Suppressor macrophage (primary cell): Measurements from ENCODE around the gene DNAJB9.
"Not testable (repeated sequence)": the region's sequence is repeated elsewhere in the genome, so short reads cannot be mapped to it uniquely, and the experiment has no call there.

Source experiments
- DNase-seq, 4 experiments: peaks; one replicate each; pipeline ENCODE4 v3.0.0-alpha.2; 2020 to 2022
- total RNA-seq, 17 experiments: gene quantifications; one replicate each; lab custom pipeline; 2026; ENCODE audit warnings: mixed read lengths in 6 of 17, inconsistent platforms in 3 of 17; lab: John Stamatoyannopoulos, UW

Gene DNAJB9
- total RNA-seq: 19.5 to 106 (median 47.6) reads per million in 17 experiments

DNA sequence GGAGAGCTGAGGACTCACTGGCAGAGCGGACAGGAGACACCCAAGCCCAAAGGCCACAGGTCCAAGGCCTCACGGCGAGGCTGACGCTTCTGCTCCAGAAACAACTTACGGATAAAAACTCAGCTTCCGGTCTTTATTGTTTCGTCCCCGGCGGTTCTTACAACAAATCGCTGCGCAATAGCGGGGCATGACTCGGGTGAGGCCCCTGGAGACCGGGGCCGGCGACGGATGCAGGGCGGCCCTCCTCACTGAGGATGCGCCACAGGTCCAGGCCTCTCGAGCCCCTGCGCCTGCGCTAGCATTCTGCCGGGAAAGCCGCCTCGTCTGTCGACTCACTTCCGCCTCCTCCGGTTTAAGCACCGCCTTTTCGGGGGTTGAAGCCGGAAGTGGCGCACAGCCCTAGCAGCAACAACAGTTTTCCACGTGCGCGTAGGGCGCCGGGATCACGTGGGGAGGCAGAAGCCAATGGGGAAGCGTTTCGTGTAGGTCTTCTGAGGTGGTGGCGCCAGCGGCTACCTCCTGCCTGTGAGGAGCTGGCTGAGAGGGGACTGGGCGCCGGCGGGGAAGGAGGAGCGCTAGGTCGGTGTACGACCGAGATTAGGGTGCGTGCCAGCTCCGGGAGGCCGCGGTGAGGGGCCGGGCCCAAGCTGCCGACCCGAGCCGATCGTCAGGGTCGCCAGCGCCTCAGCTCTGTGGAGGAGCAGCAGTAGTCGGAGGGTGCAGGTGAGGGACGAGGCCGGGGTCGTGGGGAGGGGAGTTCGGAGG lies at the start of gene DNAJB9, which contains the start of gene THAP5:
DNAJB9 (plus strand) TSS at position 494 of the 765 bp plus-strand sequence. CDS start 1,853 bp downstream, outside the sequence.
THAP5 (minus strand) TSS at position 326 of the 765 bp plus-strand sequence; CDS start at position 189, 137 bp downstream.
- DNase-seq: peak; percentile 99 to 100 (median 99)

DNA sequence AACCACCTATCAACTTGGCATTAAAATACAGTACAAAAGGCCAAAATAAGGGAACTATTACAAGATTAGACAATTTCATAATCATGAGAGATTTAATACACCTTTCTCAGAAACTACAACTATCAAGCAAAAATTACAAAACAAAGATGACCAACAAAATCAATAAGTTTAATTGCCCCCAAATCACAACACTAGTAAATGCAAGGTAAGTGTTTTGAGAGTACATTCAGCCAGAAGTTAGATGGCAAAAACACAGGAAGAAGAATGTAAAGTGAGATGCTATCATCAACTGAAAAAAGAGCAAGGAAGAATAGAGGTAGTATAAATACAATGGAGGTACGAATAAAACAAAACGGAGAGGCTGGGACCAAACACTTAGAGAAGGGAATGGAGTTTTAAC lies 46.9 kb upstream of the DNAJB9 start:
- no peak for DNase-seq

DNA sequence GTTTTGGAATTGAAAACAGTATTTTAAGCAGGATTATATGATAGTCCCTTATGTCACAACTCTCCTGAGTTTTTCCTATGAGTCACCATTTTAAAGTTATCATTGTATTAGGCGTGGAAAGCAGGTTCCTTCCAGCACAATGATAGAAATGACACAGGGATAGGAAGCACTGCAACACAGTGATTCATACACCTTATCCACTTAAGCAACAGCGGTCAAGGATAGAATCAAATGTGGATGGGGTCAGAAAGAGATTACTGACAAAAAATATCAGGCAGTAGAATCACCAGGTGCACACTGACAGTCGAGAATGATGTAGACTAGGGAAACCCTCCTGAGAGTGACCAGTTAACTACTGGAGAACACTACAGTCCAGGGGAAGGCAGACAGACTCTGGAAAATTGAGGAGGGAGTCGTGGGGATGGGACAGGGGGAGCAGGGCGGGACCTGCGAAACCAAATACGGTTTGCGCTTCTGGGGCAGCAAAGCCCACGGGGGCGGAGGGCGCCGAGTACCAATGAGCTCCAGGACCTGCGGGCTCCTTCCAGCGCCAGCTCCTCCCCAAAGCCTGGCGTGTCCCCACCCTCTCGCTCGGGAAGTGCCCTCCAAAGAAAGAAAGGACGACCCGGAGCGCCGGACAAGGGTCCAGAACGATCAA lies 44.2 kb upstream of the DNAJB9 start:
- peak; percentile 37 to 83 (median 70) for DNase-seq

DNA sequence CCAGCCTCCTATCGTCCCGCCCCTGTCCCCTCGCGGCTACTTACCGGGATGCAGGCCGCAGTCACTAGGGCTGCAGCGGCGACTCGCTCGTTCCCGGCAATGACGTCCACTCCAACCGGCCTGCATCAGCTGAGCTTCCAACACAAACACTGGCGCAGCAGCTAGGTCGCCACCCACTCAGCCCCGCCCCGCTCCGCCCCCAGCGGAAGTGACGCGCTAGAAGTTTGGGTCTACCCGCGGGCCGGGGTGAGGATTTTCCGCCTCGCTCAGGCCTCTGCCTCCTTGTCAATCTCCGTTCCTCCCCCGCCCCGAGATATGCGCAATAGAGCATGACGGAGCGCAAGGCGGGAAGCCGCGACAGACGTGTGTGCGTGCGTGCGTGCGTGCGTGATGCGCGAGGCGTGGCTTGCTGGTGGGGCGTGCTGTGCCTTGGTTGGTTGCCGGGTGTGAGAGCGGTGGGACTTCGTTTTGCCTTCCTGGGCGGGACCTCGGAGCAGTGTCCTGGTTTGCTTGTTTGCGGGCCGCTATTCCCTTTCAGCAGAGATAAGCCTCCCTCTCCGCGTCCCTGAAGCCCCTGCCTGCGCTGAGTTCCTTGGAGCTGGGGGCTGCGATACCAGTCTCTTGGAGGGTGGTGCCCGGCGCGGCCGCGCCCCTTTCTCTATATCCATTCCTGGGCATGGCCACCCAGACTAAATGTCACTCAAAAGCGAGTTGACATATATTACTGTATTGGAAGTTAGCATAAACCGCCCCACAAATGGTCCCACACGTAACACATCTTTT lies 43.5 kb upstream of the DNAJB9 start, which contains the start of gene PNPLA8:
PNPLA8 (minus strand) TSS at position 151 of the 783 bp plus-strand sequence. CDS start 10,644 bp downstream, outside the sequence.
- peak; percentile 100 for DNase-seq

DNA sequence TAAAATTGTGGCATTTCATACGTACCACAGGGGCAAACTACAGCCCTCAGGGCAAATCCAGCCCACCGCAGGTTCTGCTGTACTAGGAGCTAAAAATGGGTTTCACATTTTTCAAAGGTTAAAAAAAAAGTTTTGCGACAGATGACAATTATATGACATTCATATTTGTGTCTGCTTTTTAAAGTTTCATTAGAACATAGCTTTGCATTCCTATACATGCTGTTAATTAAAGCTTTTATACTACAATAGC lies 43.0 kb upstream of the DNAJB9 start:
- DNase-seq: no peak

DNA sequence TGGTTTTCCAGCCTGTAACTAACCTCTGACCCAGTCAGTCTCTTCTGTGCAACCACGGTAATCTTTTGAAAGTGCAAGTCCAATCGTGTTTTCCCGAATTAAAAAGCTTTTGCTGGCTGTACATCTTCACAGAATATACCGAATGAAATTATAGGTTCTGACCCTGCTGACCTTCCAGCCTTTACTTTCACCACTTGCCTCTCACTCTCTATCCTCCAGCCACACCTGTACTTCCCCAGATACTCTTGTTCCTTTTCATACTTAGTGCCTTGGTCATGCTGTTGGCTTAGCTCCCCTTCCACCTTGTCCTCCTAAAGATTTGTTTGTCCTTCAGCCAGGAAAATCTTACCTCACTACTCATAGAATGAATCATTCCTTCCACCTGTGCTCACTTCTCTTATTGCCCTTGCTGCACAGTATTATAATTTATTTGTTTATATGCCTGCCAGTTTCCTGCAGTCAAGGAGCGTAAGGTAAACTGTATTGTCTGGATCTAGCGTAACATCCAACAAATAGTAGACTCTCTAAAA lies 41.4 kb upstream of the DNAJB9 start:
- no peak for DNase-seq

DNA sequence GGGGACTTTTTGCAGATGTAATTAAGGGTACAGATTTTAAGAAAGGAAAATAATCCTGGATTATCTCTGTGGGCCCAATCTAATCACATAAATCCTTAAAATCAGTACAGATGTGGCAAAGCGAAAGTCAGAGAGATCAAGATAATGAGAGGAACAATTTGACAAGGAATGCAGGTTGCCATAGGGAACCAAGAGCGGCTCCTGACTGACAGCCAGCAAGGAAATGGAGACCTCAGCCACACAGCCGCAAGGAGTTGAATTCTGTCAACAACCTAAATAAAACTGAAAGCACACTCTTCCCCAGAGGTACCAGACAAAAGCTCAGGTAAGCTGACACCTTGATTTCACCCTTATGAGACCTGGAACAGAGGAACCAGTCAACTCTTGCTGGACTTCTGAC lies 40.3 kb upstream of the DNAJB9 start:
- DNase-seq: no peak

DNA sequence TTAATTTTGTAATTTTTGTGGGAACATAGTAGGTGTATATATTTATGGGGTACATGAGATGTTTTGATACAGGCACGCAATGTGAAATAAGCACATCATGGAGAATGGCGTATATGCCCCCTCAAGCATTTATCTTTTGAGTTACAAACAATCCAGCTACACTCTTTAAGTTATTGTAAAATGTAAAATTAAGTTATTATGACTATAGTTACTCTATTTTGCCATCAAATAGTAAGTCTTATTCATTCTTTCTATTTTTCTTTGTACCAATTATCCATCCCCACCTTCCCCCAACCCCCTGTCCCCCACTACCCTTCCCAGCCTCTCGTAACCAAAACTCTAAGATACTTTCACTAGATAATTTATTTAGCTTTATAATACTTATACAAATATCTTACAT lies 36.0 kb upstream of the DNAJB9 start:
- DNase-seq: no peak

DNA sequence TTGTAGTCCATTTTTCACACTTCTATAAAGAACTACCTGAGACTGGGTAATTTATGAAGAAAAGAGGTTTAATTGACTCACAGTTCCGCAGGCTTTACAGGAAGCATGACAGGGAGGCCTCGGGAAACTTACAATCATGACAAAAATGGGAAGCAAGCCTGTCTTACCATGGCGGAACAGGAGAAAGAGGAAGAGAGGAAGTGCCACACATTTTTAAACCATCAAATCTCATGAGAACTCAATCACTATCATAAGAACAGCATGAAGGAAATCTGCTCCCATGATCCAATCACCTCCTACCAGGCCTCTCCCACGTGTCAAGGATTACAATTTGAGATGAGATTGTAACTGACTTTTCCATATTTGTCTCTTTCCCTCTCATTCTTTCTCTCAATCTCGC lies 34.4 kb upstream of the DNAJB9 start:
- peak; percentile 24 to 67 (median 50) for DNase-seq

DNA sequence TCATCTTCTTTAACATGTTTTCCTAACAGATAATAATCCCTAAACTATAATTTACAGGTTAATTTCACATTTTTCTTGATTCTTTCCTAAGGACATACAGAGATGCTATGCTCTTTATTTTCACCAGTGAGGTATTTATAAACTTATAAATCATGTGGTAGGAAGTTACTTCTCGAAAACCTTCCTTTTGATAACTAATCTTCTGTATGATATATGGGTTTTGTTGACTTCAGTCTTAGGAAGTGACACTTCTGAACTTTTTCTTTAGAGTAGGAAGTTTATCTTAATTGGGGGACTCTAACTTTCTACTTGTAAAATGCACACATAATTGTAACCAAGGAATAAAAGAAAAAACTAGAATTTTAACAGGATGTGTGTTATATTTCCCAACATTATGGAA lies 33.9 kb upstream of the DNAJB9 start:
- no peak for DNase-seq

DNA sequence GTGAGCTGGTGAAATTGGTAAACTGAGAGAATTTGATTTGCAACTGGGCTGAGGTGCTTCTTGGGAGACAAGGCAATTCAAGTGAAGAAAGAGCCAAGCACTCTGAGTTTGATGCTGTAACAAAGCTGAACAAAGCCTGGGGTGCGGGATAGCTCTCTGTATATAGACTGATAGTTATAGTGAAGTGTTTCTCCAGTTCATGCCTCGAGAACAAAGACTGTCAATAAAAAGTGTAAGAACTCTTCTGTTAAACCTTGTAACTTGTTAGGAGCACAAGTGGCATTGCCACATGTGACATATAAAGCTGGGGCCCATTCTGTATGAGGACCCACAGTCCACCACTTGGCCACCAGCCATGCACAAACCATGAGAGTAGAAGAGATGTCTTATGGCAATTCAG lies 32.4 kb upstream of the DNAJB9 start:
- no peak for DNase-seq

DNA sequence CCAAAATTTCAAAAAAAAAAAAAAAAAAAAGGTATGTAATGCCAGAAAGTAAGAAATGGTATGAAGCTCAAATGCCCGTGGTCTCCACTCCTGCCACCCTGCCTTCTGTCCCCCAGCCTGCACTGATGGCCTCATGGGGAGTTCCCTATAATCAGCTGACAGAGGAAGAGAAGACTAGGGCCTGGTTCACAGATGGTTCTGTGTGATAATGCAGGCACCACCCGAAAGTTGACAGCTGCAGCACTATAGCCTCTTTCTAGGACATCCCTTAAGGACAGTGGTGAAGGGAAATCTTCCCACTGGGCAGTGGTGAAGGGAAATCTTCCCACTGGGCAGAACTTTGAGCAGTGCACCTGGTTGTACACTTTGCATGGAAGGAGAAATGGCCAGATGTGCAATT lies 31.4 kb upstream of the DNAJB9 start:
- not testable (repeated sequence) for DNase-seq

DNA sequence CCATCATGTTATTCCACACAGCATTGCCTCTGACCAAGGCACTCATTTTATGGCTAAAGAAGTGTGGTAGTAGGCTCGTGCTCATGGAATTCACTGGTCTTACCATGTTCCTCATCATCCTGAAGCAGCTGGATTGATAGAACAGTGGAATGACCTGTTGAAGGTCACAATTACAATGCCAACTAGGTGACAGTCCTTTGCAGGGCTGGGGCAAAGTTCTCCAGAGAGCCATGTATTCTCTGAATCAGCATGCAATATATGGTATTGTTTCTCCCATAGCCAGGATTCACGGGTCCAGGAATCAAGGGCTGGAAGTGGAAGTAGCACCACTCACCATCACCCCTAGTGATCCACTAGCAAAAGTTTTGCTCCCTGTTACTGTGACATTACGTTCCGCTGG lies 31.0 kb upstream of the DNAJB9 start:
- DNase-seq: not testable (repeated sequence)

DNA sequence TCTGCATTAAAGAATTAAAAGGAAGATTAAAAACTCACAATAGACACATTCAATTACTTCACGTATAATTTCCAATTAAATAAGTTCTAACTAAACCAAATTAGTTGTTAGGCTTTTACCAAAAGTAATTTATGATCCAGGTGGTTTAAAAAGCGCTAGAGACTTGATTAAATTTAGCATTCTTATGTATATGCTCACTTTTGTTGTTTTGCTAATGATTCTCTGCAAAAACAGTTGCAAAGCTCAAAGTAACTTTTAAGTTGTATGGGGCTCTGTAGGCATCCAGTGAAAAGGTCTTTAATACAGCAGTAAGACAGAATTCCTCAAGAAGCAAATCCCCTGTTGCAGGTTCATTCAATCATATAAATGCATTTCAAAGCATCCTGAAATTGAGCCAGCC lies 28.2 kb upstream of the DNAJB9 start:
- no peak for DNase-seq

DNA sequence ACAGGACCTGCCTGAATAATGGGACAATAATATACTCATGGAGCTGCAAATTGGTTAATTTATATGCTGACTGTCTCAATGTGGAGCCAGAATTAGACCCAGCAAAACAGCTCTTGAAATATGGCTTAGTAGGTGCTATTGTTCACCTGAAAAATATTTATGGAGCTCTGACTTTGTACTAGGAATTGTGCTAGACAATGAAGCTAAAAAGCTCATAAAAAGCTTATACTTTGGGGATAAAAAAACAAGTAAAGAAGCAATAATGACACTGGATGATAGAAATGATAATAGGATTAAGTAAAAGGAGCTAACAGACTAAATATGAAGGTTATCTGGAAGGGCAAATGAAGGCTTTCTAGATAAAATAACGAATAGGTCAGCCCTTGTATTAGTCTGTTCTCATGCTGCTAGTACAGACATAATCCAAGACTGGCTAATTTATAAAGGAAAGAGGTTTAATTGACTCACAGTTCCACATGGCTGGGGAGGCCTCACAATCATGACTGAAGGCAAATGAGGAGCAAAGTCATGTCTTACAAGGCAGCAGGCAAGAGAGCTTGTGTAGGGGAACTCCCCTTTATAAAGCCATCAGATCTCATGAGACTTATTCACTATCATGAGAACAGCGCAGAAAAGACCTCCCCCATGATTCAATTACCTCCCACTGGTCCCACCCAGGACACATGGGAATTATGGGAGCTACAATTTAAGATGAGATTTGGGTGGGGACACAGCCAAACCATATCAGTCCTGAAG lies 21.4 kb upstream of the DNAJB9 start:
- DNase-seq: not testable (repeated sequence)

DNA sequence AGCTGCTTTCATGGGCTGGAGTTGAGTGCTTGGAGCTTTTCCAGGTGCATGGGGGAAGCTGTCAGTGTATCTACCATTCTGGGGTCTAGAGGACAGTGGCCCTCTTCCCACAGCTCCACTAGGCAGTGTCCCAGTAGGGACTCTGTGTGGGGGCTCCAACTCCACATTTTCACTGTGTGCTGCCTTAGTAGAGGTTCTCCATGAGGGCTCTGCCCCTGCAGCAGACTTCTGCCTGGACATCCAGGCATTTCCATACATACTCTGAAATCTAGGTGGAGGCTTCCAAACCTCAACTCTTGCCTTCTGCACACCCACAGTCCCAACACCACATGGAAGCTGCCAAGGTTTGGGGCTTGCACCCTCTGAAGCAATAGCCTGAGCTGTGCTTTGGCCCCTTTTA lies 13.0 kb upstream of the DNAJB9 start:
- not testable (repeated sequence) for DNase-seq

DNA sequence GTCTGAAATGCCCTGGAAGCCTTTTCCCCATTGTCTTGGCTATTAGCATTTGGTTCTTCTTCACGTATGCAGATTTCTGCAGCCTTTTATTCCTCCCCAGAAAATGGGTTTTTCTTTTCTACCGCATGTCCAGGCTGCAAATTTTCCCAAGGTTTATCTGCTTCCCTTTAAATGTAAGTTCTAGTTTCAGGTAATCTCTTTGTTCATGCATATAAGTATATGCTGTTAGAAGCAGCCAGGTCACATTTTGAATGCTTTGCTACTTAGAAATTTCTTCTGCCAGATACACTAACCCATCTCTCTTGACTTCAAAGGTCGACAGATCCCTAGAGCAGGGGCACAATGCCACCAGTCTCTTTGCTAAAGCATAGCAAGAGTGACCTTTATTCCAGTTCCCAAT lies 12.5 kb upstream of the DNAJB9 start:
- DNase-seq: no peak

DNA sequence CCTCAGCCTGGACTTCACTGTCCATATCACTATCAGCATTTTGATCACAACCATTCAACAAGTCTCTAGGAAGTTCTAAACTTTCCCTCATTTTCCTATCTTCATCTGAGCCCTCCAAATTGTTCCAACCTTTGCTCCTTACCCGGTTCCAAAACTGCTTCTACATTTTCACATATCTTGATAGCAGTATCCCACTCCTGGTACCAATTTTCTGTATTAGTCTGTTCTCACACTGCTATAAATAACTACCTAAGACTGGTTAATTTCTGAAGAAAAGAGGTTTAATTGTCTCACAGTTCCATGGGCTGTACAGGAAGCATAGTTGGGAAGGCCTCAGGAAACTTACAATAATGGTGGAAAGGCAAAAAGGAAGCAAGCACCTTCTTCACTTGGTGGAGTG lies 12.1 kb upstream of the DNAJB9 start:
- no peak for DNase-seq

DNA sequence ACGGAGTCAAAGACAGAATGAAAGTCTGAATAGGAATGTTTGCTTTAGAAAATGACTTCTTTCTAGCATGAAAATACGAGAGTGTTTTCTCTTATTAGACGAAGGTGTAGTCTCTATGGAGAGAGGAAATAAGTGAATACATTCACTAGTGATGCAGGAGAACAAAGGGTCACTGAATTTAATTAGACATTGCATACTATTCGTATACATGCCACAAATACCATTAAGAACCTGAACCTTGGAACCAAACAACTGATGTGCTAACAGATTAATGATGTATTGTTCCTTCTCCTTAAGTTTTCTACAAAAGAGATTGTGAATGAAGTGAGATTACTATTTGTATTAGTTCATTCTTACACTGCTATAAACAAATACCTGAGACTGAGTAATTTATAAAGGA lies 10.4 kb upstream of the DNAJB9 start:
- DNase-seq: no peak

DNA sequence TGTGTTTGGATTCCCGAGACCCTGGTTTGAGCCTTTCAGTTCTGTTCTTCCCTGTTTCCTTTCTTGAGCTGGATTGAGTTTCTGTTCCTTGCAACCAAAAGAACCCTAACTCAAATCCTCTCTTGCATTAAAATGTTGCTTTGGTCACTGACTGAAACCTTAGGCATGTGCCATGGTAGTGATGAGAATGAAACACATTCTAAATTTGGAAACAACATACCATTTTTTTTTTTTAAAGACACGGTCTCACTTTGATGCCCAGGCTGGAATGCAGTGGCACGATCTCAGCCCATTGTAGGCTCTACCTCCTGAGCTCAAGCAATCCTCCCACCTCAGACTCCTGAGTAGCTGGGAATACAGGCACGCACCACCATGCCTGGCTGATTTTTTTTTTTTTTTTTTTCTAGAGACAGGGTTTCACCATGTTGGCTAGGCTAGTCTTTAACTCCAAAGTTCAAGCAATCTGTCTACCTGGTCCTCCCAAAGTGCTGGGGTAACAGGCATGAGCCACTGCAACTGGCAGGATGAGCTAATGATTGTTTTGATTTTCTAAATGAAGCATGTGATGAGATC lies 8.5 kb upstream of the DNAJB9 start:
- no peak for DNase-seq

DNA sequence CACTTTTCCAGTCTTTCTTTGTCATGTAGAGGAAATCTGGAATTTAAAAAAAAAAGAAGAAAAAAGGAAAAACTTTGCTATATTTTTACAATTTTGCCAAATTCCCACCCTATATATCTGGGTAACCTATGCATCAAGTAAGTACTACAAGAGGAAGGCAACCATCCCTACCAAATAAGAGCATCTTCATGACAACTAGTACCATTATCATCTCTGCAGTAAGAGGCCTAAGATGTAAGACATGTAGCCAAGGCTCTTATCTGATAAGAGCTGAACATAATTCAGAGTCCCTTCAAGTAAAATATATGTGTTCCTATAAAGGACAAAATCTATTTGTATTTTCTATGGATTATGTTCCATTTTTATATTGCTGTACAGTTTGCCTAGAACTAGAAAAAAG lies 3.7 kb upstream of the DNAJB9 start:
- no peak for DNase-seq

DNA sequence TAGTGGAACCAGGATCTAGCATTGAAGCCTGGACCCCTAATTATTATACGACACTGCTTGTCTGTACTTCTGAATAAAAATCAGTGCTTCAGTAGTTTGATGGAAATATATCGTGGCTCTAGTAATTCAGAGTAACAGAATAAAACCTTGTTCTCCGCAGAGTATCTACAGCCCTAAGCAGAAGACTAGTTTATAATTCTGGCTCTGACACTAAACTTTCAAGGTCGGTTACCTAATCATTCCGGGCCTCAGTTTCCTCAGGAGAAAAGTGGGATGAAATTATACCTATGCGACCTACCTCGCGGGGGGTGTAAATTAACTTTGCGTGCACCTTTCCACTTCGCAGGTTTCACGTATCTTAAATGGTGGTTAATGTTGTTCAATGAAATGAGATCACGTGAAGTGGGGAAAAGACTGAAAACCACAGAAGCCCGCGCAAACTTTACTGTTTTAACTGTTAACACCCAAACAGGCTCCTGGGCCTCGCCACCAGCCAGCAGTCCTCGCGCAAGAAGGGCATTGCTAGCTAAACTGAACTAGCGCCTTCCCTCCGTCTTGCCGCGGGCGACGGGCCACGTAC lies 783 bp upstream of the DNAJB9 start:
- no peak for DNase-seq
